Measurements from ENCODE around the gene GPC5. TPM values are rescaled to one million over a fixed set of nuclear protein-coding genes. Genes with fewer than 3 reads are reported as not detected.

The GPC5 gene
- total and polyA plus RNA-seq, 2 of the 13 experiments (the other 11 are each of a cell fraction or from before 2014, with no cell fraction given), result 0.02 to 0.07 TPM

GRCh38 chr13:91372911-91373310, 25.5 kb upstream of the GPC5 start (continued):
- no peak for TF ChIP-seq FOXP1 (IDR thresholded peaks at IDR 0.05)
- TF ChIP-seq FOXP1 (CRISPR knock-in tag; IDR thresholded peaks at IDR 0.05), result peak; percentile 49; the same call in 1 of the 2 replicates
- no peak for TF ChIP-seq CHD2 (IDR thresholded peaks at IDR 0.05; ENCODE audit: low read depth, low read length)
- TF ChIP-seq CCDC6 (CRISPR knock-in tag; IDR thresholded peaks at IDR 0.05), result no peak
- peak; percentile 74 for TF ChIP-seq PAXIP1 (CRISPR knock-in tag; conservative IDR thresholded peaks at IDR 0.05)
- TF ChIP-seq ZNF292 (CRISPR knock-in tag; IDR thresholded peaks at IDR 0.05; ENCODE audit: borderline replicate concordance, low read depth), result 0 out of 2 replicates have a peak, but pooled peaks have one; percentile 36
- TF ChIP-seq ZNF382 (CRISPR knock-in tag; IDR thresholded peaks at IDR 0.05; ENCODE audit: borderline replicate concordance), result no peak
- TF ChIP-seq RFXANK (CRISPR knock-in tag; IDR thresholded peaks at IDR 0.05), result no peak
- no peak for TF ChIP-seq ZSCAN22 (CRISPR knock-in tag; IDR thresholded peaks at IDR 0.05)
- no peak for TF ChIP-seq ZNF775 (CRISPR knock-in tag; IDR thresholded peaks at IDR 0.05; ENCODE audit: borderline replicate concordance)
- TF ChIP-seq FOXA1 (IDR thresholded peaks at IDR 0.05), result no peak
- 0 out of 2 replicates have a peak, but pooled peaks have one; percentile 12 for TF ChIP-seq FOXA1 (CRISPR knock-in tag; IDR thresholded peaks at IDR 0.05)
- TF ChIP-seq KMT2A (CRISPR knock-in tag; IDR thresholded peaks at IDR 0.05), result no peak
- no peak for TF ChIP-seq EED (CRISPR knock-in tag; IDR thresholded peaks at IDR 0.05)
- no peak for TF ChIP-seq CENPT (CRISPR knock-in tag; IDR thresholded peaks at IDR 0.05; ENCODE audit: low read depth)
- peak; percentile 30; the same call in 1 of the 2 replicates for TF ChIP-seq EHMT2 (IDR thresholded peaks at IDR 0.05; ENCODE audit: borderline replicate concordance, low read depth, low read length)
- peak; percentile 86 for TF ChIP-seq HNF4A (CRISPR knock-in tag; IDR thresholded peaks at IDR 0.05)
- TF ChIP-seq, protein P1, sequence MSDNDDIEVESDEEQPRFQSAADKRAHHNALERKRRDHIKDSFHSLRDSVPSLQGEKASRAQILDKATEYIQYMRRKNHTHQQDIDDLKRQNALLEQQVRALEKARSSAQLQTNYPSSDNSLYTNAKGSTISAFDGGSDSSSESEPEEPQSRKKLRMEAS (IDR thresholded peaks at IDR 0.05), result no peak
- TF ChIP-seq ZNF878 (CRISPR knock-in tag; IDR thresholded peaks at IDR 0.05), result no peak
- TF ChIP-seq ATF7-NPFF (CRISPR knock-in tag; IDR thresholded peaks at IDR 0.05; ENCODE audit: low read depth), result no peak
- no peak for TF ChIP-seq ZNF44 (CRISPR knock-in tag; IDR thresholded peaks at IDR 0.05)
- TF ChIP-seq ZNF567 (CRISPR knock-in tag; IDR thresholded peaks at IDR 0.05; ENCODE audit: borderline replicate concordance), result no peak
- TF ChIP-seq, protein P2, sequence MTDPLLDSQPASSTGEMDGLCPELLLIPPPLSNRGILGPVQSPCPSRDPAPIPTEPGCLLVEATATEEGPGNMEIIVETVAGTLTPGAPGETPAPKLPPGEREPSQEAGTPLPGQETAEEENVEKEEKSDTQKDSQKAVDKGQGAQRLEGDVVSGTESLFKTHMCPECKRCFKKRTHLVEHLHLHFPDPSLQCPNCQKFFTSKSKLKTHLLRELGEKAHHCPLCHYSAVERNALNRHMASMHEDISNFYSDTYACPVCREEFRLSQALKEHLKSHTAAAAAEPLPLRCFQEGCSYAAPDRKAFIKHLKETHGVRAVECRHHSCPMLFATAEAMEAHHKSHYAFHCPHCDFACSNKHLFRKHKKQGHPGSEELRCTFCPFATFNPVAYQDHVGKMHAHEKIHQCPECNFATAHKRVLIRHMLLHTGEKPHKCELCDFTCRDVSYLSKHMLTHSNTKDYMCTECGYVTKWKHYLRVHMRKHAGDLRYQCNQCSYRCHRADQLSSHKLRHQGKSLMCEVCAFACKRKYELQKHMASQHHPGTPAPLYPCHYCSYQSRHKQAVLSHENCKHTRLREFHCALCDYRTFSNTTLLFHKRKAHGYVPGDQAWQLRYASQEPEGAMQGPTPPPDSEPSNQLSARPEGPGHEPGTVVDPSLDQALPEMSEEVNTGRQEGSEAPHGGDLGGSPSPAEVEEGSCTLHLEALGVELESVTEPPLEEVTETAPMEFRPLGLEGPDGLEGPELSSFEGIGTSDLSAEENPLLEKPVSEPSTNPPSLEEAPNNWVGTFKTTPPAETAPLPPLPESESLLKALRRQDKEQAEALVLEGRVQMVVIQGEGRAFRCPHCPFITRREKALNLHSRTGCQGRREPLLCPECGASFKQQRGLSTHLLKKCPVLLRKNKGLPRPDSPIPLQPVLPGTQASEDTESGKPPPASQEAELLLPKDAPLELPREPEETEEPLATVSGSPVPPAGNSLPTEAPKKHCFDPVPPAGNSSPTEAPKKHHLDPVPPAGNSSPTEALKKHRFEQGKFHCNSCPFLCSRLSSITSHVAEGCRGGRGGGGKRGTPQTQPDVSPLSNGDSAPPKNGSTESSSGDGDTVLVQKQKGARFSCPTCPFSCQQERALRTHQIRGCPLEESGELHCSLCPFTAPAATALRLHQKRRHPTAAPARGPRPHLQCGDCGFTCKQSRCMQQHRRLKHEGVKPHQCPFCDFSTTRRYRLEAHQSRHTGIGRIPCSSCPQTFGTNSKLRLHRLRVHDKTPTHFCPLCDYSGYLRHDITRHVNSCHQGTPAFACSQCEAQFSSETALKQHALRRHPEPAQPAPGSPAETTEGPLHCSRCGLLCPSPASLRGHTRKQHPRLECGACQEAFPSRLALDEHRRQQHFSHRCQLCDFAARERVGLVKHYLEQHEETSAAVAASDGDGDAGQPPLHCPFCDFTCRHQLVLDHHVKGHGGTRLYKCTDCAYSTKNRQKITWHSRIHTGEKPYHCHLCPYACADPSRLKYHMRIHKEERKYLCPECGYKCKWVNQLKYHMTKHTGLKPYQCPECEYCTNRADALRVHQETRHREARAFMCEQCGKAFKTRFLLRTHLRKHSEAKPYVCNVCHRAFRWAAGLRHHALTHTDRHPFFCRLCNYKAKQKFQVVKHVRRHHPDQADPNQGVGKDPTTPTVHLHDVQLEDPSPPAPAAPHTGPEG (CRISPR knock-in tag; IDR thresholded peaks at IDR 0.05), result no peak
- no peak for TF ChIP-seq MTA3 (CRISPR knock-in tag; IDR thresholded peaks at IDR 0.05)
- no peak for TF ChIP-seq RFX3 (CRISPR knock-in tag; IDR thresholded peaks at IDR 0.05)

Measured in HepG2 (cell line).